GM18499 (cell line): Measurements from ENCODE around the gene N4BP3.
"Not testable (repeated sequence)": the region's sequence is repeated elsewhere in the genome, so short reads cannot be mapped to it uniquely, and the experiment has no call there.

ENCODE experiments used
- ATAC-seq: cut with Tn5 transposase; IDR thresholded peaks from one replicate; pipeline ENCODE4 v1.9.1; 2021; ENCODE audit warnings: moderate number of reproducible peaks; ENCODE audit not compliant: insufficient read depth, unreplicated experiment

N4BP3 gene

GRCh38 chr5:178113141-178113787 lies at the start of gene N4BP3:
Gene N4BP3, plus strand, starts transcription at chr5:178113532. Its CDS starts 6,052 bp downstream, at chr5:178119584.
- peak; percentile 33 for ATAC-seq

GRCh38 chr5:178067755-178068154 lies 45.6 kb upstream of the N4BP3 start:
- no peak for ATAC-seq

GRCh38 chr5:178068293-178068692 lies 45.0 kb upstream of the N4BP3 start:
- no peak for ATAC-seq

- ATAC-seq: no peak
Measured at GRCh38 chr5:178069909-178070308, 43.4 kb upstream of the N4BP3 start.

- no peak for ATAC-seq
Measured at GRCh38 chr5:178071108-178071507, 42.2 kb upstream of the N4BP3 start.

GRCh38 chr5:178072749-178073148 lies 40.6 kb upstream of the N4BP3 start:
- no peak for ATAC-seq

GRCh38 chr5:178074266-178074952 lies 38.9 kb upstream of the N4BP3 start:
- no peak for ATAC-seq

- ATAC-seq: not testable (repeated sequence)
Measured at GRCh38 chr5:178076965-178077364, 36.4 kb upstream of the N4BP3 start.

- no peak for ATAC-seq
Measured at GRCh38 chr5:178077751-178078150, 35.6 kb upstream of the N4BP3 start.

GRCh38 chr5:178078197-178079010 lies 34.9 kb upstream of the N4BP3 start:
- no peak for ATAC-seq

GRCh38 chr5:178080056-178080455 lies 33.3 kb upstream of the N4BP3 start:
- no peak for ATAC-seq

- no peak for ATAC-seq
Measured at GRCh38 chr5:178080618-178081410, 32.5 kb upstream of the N4BP3 start.

GRCh38 chr5:178081571-178082243 lies 31.6 kb upstream of the N4BP3 start:
- no peak for ATAC-seq

- ATAC-seq: no peak
Measured at GRCh38 chr5:178083922-178084321, 29.4 kb upstream of the N4BP3 start.

- no peak for ATAC-seq
Measured at GRCh38 chr5:178085316-178085715, 28.0 kb upstream of the N4BP3 start.

GRCh38 chr5:178086266-178086665 lies 27.1 kb upstream of the N4BP3 start:
- ATAC-seq: no peak

GRCh38 chr5:178087199-178087598 lies 26.1 kb upstream of the N4BP3 start:
- ATAC-seq: not testable (repeated sequence)

- no peak for ATAC-seq
Measured at GRCh38 chr5:178090856-178091255, 22.5 kb upstream of the N4BP3 start.

GRCh38 chr5:178093134-178093533 lies 20.2 kb upstream of the N4BP3 start:
- no peak for ATAC-seq

GRCh38 chr5:178094345-178094744 lies 19.0 kb upstream of the N4BP3 start:
- ATAC-seq: no peak
